HG03108 (cell line): Measurements from ENCODE around the gene GSK3A.
A peak's percentile ranks its signal among the peaks of the same experiment; 100 is the strongest.

Experiments used
- ATAC-seq: cut with Tn5 transposase; IDR thresholded peaks from one replicate; pipeline ENCODE4 v1.9.1; 2021; ENCODE audit warnings: moderate library complexity; ENCODE audit not compliant: unreplicated experiment

The GSK3A gene

DNA sequence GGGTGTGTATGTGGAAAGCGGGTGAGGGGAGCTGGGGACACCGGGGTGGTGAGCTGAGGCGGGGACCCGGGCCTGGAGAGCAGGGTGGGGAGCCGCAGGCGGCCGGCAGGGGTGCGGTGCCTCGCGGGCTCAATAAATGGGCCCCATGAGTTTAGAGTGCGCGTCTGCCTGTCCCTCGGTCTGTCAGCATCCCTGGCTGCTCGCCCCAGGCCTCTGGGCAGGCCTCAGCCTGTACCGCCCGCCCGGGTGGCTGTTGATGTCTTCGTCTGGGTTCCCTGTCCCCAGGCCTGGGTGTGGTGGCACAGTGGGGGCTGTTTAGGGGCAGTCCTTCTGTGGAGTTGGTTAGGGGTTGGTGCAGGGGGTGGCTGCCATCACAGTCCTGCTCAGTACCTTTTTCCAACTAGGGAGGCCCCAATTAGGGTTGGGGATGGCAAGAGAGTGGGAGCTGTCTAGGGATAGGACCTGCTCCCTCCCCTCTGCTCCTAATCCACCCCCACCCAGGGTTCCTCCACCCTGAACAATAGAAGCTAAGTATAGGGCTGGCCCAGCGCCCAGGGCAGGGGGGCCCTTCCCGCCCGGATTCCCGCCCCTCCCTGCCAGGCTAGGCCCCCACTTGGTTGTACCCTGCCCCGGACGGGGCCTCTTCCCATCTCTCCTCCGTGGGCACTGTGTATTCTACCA, 38.9 kb upstream of the GSK3A start:
- no peak for ATAC-seq

DNA sequence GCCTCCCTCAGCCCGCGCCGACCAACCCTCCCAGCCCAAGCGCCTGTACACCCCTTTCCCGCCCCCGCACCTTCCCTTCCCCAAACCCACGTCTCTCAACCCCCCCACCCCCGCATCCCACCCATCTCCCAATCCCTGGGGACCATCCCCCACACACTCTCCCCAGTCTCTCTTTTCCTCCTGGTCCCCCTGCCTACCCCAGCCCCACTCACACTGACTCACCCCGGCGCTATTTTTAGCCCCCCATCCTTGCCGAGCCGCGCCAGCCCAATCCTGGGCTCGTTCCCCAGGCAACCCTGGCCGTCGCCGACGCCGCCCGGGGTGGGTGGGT, 38.4 kb upstream of the GSK3A start:
- no peak for ATAC-seq

GRCh38 chr19:42279902-42280814, 37.8 kb upstream of the GSK3A start:
- ATAC-seq, result peak; percentile 28

DNA sequence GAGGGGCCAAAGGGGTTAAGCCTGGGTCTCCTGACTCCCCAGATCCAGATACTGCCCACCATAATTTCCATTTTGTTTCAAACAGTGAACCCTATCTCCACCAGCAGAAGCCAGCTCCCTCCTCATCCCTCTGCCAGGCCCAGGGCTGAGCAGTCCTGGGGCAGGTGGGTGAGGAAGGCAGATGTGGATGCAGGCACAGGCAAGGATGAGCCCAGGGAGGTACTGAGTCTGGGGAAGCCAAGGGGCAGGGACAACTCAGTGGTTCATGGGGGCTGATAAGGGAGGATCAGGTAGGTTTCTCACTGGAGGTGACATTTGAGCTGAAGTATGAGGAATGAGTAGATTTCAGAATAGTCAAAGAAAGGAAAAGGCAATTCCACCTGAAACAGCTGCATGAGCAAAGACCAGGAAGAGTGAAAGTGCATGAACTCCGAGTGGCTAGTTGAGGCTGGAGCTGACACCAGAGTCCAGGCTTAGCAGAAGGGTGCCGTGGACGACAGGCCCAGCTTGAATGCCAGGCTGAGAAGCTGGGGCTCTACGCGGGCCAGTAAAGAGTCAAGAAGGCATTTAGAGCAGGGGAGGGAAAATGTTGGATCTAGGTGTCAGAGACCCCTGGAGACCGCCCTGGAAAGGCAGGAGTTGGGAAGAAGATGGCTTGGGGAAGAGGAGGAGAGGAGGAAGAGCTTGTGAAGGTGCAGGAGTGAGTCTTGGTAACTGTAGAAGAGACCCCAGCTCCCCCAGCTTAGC, 36.9 kb upstream of the GSK3A start:
- no peak for ATAC-seq

DNA sequence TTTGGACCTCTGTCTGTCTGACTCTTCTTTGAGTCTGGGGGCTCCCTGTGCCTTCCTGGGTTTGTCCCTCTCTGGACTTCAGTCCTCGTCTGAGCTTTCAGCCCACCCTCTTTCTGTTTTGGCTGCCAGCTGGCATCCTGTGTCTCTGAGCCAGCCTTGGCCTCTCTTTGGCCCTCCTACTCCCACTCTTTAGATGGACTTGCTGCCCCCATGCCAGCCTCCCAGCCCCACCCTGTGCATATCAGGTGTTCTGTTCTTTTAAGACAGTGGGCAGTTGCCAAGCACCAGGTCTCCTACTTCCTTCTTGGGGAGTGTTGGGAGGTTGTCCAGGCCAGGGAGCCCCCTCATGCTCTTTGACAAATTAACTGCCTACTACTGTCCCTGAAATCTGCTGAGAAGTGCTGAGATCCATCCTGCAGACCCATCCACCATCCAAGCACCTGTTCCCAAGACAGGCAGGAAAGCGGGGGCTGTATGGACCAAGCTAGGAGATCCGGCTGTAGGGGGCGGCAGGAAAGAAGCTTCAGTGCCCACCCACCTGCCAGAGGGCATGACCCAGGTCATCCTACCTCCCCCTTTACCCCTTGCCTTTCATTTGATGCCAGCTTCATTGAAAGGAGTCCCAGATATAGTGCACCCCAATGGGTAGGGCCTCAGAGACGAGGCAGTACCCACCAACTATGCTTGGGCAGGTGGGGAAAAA, 36.2 kb upstream of the GSK3A start:
- ATAC-seq, result no peak

DNA sequence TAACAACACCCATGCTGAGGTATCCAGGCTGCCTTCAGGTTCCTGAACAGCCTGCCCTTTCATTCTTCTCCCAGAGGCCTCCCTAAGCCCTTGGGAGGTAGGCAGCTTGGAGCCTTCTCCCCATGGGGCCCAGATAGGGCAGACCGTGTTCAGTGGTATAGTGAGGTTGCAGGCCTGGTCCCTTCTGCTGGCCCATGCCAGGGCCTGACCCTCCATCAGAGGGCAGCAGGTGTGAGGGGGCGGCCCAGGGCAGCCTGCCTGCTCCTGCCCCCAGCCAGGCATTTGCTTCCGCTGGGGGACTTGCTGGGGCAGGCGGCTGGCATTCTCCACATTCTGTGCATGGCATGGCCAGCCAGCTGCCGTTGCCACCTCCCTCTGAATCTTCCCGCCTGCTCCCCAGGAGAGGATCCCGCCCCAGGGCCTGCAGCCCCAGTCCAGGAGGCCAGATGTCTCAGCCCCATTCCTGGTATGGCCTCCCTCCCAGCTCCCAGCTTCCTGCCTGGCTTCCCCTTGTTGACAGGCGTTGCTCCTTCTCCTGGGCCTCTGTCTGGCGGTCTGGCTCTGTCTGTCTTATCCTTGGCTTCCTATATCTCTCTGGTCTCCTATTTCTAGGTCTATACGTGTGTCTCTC, 35.5 kb upstream of the GSK3A start:
- no peak for ATAC-seq

- no peak for ATAC-seq
These were observed 34.4 kb upstream of the GSK3A start for GRCh38 chr19:42276821-42277220.

DNA sequence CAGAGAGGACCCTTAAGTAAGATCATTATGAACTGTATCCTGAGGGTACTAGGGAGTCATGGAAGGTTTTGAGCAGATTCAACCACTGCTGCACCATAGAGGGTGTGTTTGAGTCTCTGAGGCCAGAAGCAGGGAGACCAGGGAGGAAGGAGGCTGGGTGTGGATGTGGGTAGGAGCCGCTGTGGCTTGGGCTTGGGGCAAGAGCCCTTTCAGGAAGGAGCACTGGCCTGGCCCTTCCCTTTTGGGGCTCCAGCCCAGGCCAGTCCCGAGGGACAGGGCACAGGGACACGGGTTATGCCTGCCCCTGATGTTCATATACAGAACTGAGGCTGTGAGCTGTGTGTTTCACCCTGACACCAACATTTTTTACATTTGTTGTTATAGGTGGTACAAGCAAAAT, 33.9 kb upstream of the GSK3A start:
- ATAC-seq, result no peak

DNA sequence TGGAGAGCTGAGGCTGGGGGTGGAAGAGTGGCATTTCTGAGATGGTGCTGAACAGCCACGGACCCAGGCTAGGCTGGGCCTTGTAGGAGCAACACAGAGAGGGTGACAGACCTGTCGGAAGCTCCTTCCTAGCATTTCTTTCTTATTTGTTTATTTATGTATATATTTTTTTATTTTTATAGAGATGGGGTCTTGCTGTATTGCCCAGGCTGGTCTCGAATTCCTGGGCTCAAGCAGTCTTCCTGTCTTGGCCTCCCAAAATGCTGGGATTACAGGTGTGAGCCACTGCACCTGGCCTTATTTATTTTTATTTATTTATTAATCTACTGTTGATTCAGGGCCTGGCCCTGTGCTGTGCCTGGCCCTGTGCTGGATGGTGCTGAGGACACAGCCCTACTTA, 33.1 kb upstream of the GSK3A start:
- no peak for ATAC-seq

GRCh38 chr19:42275103-42275502, 32.7 kb upstream of the GSK3A start:
- no peak for ATAC-seq

DNA sequence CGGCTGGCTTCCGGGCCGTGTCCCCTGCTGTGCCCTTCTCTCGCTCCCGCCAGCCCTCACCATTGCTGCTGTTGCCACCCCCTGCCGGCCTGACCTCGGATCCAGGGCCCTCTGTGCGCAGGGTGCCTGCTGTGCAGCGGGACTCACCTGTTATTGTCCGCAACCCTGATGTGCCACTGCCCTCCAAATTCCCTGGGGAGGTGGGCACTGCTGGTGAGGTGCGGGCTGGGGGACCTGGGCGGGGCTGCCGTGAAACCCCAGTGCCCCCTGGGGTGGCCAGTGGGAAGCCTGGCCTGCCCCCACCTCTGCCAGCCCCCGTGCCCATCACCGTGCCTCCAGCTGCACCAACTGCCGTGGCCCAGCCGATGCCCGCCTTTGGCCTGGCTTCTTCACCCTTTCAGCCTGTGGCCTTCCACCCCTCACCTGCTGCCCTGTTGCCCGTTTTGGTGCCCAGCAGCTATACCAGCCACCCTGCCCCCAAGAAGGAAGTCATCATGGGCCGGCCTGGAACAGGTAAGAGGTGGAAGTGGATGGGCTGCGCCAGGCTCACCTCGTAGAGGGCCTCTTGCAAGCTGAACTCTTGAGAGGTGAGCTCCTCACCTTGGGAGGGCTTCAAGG, 31.8 kb upstream of the GSK3A start:
- no peak for ATAC-seq

DNA sequence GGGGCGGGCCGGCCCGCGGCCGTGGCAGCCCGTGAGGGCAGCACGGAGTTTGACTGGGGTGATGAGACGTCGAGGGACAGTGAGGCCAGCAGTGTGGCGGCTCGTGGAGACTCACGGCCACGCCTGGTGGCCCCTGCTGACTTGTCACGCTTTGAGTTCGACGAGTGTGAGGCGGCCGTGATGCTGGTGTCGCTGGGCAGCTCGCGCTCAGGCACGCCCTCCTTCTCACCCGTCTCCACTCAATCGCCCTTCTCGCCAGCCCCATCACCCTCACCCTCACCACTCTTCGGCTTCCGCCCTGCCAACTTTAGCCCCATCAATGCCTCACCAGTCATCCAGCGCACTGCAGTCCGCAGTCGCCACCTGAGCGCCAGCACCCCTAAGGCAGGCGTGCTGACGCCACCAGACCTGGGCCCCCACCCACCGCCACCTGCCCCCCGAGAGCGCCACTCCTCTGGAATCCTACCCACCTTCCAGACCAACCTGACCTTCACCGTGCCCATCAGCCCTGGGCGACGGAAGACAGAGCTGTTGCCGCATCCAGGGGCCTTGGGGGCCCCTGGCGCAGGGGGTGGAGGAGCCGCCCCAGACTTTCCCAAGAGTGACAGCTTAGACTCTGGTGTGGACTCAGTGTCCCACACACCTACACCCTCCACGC, 31.1 kb upstream of the GSK3A start:
- ATAC-seq, result no peak

DNA sequence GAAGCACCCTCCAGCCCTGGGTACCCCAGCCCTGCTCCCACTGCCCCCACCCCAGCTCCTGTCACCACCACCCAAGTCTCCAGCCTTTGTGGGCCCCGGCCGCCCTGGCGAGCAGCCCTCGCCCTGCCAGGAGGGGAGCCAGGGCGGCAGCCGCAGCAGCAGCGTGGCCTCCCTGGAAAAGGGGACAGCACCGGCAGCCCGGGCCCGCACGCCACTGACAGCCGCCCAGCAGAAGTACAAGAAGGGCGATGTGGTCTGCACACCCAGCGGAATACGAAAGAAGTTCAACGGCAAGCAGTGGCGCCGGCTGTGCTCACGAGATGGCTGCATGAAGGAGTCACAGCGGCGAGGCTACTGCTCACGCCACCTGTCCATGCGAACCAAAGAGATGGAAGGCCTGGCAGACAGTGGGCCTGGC, 30.6 kb upstream of the GSK3A start:
- no peak for ATAC-seq

GRCh38 chr19:42272535-42272897, 30.1 kb upstream of the GSK3A start:
- ATAC-seq, result no peak

DNA sequence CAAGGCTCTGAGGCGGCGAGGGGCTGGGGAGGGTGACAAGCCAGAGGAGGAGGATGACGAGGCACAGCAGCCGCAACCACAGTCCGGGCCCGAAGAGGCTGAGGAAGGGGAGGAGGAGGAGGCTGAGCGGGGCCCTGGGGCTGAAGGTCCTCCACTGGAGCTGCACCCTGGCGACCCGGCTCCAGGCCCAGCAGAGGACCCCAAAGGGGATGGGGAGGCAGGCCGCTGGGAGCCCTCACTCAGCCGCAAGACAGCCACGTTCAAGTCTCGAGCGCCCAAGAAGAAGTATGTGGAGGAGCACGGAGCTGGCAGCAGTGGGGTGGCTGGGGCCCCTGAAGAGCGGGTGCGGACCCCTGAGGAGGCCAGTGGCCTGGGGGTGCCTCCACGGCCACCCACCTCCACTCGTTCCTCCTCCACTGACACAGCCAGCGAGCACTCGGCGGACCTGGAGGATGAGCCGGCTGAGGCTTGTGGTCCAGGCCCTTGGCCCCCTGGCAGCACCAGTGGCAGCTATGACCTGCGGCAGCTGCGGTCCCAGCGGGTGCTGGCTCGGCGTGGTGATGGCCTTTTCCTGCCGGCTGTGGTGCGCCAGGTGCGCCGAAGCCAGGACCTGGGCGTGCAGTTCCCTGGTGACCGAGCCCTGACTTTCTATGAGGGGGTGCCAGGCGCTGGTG, 29.6 kb upstream of the GSK3A start:
- no peak for ATAC-seq

DNA sequence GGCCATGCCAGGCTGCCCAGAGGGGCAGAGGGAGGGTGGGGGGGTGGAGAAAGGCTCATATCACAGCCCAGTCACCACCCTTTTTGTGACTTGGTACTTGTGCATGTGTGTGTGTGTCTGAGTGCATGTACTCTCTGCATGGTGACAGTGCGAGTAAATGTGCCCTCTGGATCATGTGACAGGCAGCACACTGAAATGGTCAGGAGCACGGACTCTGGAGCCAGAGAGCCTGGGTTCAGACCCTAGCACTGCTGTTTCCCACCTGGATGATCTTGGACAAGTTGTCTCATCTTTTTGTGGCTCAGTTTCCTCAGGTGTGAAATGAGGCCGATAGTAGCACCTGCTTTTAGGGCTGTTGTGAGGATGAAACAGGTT, 28.6 kb upstream of the GSK3A start:
- no peak for ATAC-seq

GRCh38 chr19:42270346-42271044, 28.1 kb upstream of the GSK3A start:
- no peak for ATAC-seq

DNA sequence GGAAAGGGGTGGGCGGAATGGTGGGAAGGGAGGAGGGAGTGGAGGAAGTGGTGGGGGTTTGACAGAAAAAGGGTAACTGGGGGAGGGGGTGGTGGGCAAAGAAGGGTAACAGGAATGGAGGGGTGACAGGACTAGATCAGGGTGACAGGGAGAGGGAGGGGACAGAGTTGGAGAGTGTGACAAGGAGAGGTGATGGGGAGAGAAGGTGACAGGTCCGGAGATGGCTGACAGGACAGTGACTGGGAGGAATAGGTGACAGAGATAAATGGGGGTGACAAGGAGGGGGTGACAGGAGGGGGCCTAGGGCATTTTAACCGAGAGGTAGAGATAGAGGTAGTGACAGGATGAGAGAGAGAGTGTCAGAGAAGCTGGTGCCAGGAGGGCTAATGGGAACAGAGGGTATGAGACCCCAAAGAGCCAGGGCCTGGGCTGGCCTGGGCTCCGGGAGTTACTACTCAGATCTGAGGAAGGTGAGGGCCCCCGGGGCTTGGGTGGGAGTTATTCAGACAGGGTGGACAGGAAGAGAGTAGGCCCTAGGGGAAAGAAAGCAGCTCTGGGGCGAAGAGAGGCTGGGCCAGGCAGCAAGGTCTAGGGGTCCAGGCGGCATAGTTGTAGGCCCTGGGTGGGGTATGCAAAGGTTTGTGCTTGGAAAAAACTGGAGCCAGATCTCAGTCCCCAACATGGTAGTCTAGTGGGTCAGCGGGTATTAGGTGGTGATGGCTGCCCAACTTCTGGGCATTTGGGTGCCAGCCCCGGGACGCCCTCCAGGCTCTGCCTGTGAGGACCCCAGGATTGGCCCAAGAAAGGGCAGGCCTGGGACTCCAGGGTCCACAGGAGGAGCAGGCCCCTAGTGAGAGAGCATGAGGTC, 27.3 kb upstream of the GSK3A start:
- ATAC-seq, result no peak
